Measurements from ENCODE around the gene SUGCT. TPM values are rescaled to one million over a fixed set of nuclear protein-coding genes. Genes with fewer than 3 reads are reported as not detected.

The SUGCT gene
- total and polyA plus RNA-seq, 2 of the 13 experiments (the other 11 are each of a cell fraction or from before 2014, with no cell fraction given) = 10.1 to 22.2 TPM

GRCh38 chr7:40611095-40611871 lies 476.5 kb downstream of the SUGCT start:
- 95% methylated on average over 2 of the region's 2 CpGs for WGBS (ENCODE audit: low lambda C conversion rate)
- CTCF ChIA-PET (ENCODE audit: low intra/inter-chr PET ratio, low total read pairs) = no interaction called here

More at GRCh38 chr7:40611095-40611871, 476.5 kb downstream of the SUGCT start:
- Histone ChIP-seq H3K36me3 (replicated peaks in 1 of 2; ENCODE audit: control insufficient read depth in 1 of 2, insufficient read depth in 2 of 2, low read length in 2 of 2) (no peaks in the 10 kb centered on the region), H3K9ac (ENCODE audit: insufficient read depth, low read depth, low read length) (no peak overlapping the region), H3K27me3 (ENCODE audit: control insufficient read depth in 1 of 2, insufficient read depth in 2 of 2, low read length in 2 of 2) (no peaks in the 10 kb centered on the region), H3K4me3 (replicated peaks in 1 of 3; ENCODE audit: insufficient read depth in 1 of 3, low read depth in 2 of 3, low read length in 3 of 3) (no peak overlapping the region), H2AFZ (ENCODE audit: low read length) (no peak overlapping the region), H3K9me3 (ENCODE audit: low read length) (no peaks in the 10 kb centered on the region), H3K79me2 (ENCODE audit: insufficient read depth, low read length) (no peaks in the 10 kb centered on the region), H3K4me1 (ENCODE audit: insufficient read depth, low read length) (peaks cover 6% of the 10 kb centered on the region), H3K4me2 (ENCODE audit: low read depth, low read length) (no peak overlapping the region), H3K27ac (ENCODE audit: extremely low read length, insufficient read depth, low read length) (no peak overlapping the region), H4K20me1 (ENCODE audit: insufficient read depth, low read length) (no peaks in the 10 kb centered on the region)
- intact Hi-C loops (cut with micrococcal nuclease; ENCODE audit: unreplicated experiment) = no loop called here
- no TSS peak for BruUV-seq (replicated peaks)
- no peak for ATAC-seq
- TF ChIP-seq GPN1 (CRISPR knock-in tag; IDR thresholded peaks at IDR 0.05; ENCODE audit: borderline replicate concordance) = no peak
- TF ChIP-seq DMTF1 (CRISPR knock-in tag; IDR thresholded peaks at IDR 0.05) = no peak
- no peak for TF ChIP-seq TIGD3 (CRISPR knock-in tag; IDR thresholded peaks at IDR 0.05; ENCODE audit: borderline replicate concordance)
- no peak for TF ChIP-seq KLF9 (CRISPR knock-in tag; IDR thresholded peaks at IDR 0.05; ENCODE audit: low read depth)
- TF ChIP-seq, protein P1, sequence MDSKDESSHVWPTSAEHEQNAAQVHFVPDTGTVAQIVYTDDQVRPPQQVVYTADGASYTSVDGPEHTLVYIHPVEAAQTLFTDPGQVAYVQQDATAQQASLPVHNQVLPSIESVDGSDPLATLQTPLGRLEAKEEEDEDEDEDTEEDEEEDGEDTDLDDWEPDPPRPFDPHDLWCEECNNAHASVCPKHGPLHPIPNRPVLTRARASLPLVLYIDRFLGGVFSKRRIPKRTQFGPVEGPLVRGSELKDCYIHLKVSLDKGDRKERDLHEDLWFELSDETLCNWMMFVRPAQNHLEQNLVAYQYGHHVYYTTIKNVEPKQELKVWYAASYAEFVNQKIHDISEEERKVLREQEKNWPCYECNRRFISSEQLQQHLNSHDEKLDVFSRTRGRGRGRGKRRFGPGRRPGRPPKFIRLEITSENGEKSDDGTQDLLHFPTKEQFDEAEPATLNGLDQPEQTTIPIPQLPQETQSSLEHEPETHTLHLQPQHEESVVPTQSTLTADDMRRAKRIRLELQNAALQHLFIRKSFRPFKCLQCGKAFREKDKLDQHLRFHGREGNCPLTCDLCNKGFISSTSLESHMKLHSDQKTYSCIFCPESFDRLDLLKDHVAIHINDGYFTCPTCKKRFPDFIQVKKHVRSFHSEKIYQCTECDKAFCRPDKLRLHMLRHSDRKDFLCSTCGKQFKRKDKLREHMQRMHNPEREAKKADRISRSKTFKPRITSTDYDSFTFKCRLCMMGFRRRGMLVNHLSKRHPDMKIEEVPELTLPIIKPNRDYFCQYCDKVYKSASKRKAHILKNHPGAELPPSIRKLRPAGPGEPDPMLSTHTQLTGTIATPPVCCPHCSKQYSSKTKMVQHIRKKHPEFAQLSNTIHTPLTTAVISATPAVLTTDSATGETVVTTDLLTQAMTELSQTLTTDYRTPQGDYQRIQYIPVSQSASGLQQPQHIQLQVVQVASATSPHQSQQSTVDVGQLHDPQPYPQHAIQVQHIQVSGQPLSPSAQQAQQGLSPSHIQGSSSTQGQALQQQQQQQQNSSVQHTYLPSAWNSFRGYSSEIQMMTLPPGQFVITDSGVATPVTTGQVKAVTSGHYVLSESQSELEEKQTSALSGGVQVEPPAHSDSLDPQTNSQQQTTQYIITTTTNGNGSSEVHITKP (CRISPR knock-in tag; IDR thresholded peaks at IDR 0.05; ENCODE audit: low read depth) = no peak
- no peak for TF ChIP-seq TFDP2 (CRISPR knock-in tag; IDR thresholded peaks at IDR 0.05)
- FAIRE-seq = no peak
- in situ Hi-C loops (cut with HindIII; ENCODE audit: extremely low pct_ligation_motif_present, low pct_unique_long_range_greater_than_20kb) = no loop called here
- POLR2A ChIA-PET = no interaction called here
- no peak for DNase-seq (ENCODE audit: low spot score)
